ENCODE data around the gene GNAI3. TPM values are rescaled to one million over a fixed set of nuclear protein-coding genes. Genes with fewer than 3 reads are reported as not detected.

Gene GNAI3
- polyA plus RNA-seq, 1 donor (not counting 4 experiments of a cell fraction or from before 2014, with no cell fraction given) = 14.1 TPM

DNA sequence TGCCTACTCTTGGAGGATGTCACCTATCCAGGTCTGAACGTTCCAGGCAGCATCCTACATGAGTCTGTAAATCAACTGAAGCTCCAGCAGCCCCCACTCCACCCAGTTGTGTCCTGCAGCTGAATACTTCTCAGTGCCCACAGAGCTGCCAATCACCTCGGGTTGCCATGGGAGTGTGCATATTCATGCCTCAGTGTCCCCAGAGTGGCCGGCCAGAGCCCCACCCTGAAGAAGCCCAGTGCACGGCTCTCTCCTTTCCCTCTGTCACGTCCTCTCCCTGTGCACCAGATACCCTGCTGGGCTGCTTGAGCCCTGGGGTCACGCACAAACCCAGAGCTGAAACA lies 91.4 kb downstream of the GNAI3 start:
- H3K27me3 ChIP-seq (ENCODE audit: control insufficient read depth, extremely low read depth, insufficient read depth, low read length) = no peaks in the 10 kb centered on the region
- no peaks in the 10 kb centered on the region for H3K36me3 ChIP-seq (ENCODE audit: control insufficient read depth in 2 of 2, extremely low read depth in 1 of 2, insufficient read depth in 2 of 2, low read length in 2 of 2)
- no peaks in the 10 kb centered on the region for H3K4me1 ChIP-seq (ENCODE audit: control insufficient read depth, extremely low read depth, insufficient read depth, low read length)
- no peaks in the 10 kb centered on the region for H4K20me1 ChIP-seq (ENCODE audit: control insufficient read depth, extremely low read depth, insufficient read depth, low read length)
- FAIRE-seq (no peak), DNase-seq (ENCODE audit: low read depth, low spot score) (no peak)
- no peak overlapping the region for H3K4me2 ChIP-seq (ENCODE audit: control insufficient read depth, extremely low read depth, insufficient read depth, low read depth, low read length)
- no peak overlapping the region for H2AFZ ChIP-seq (ENCODE audit: control insufficient read depth, low read length)
- TF ChIP-seq CTCF (optimal IDR thresholded peaks at IDR 0.05 in 1 of 3, IDR thresholded peaks at IDR 0.05 in 1 of 3, conservative IDR thresholded peaks at IDR 0.05 in 1 of 3; ENCODE audit: extremely low read depth in 1 of 3, insufficient read depth in 2 of 3, low read length in 3 of 3) (no peak), EZH2 (IDR thresholded peaks at IDR 0.05; ENCODE audit: low read length) (no peak)
- H3K9me1 ChIP-seq (ENCODE audit: control insufficient read depth, extremely low read depth, insufficient read depth, low read length) = no peaks in the 10 kb centered on the region
- no peaks in the 10 kb centered on the region for H3K9me3 ChIP-seq (ENCODE audit: control insufficient read depth, low read depth, low read length)
- H3K27ac ChIP-seq (ENCODE audit: control insufficient read depth, insufficient read depth, low read length) = no peak overlapping the region
- H3K79me2 ChIP-seq (ENCODE audit: control insufficient read depth, insufficient read depth, low read length) = no peaks in the 10 kb centered on the region
- dilution Hi-C loops (cut with MboI; ENCODE audit: extremely low pct_ligation_motif_present, low sequenced_read_pairs) = no loop called here
- H3K4me3 ChIP-seq (ENCODE audit: control insufficient read depth in 2 of 3, extremely low read depth in 1 of 3, insufficient read depth in 2 of 3, low read depth in 1 of 3, low read length in 3 of 3) = no peak overlapping the region
- no peak overlapping the region for H3K9ac ChIP-seq (ENCODE audit: control insufficient read depth, extremely low read depth, insufficient read depth, low read length)

DNA sequence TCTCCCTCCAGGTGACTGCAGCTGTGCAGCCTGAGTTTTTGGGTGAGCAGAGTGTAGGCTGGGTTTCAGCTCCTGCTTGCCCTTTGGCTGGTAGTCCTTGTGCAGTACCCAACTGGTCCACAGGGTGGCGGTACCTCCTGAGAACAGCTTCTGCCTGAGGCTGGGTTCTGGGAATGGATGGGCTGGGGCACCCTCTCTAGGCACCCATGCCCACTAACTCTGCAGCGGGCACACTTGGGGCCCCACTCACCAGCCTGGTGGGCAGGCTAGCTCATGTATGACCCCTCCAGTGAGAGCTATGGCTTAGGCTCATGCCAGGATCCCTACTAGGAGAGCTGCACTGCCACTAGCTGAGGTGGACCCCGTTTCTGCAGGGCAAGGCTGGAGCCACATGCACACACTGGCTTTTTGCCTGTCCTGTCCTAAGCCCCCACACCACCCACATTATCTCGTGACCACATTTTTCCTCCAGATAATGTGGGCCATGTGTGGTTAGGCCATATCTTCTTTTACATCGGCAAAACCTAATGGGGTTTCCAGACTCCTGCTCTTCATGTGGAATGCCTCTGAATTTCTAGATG lies 92.0 kb downstream of the GNAI3 start:
- Histone ChIP-seq H3K9ac (ENCODE audit: control insufficient read depth, extremely low read depth, insufficient read depth, low read length) (no peak overlapping the region), H3K27me3 (ENCODE audit: control insufficient read depth, extremely low read depth, insufficient read depth, low read length) (no peaks in the 10 kb centered on the region), H4K20me1 (ENCODE audit: control insufficient read depth, extremely low read depth, insufficient read depth, low read length) (no peaks in the 10 kb centered on the region), H3K4me3 (ENCODE audit: control insufficient read depth in 2 of 3, extremely low read depth in 1 of 3, insufficient read depth in 2 of 3, low read depth in 1 of 3, low read length in 3 of 3) (no peak overlapping the region), H3K36me3 (ENCODE audit: control insufficient read depth in 2 of 2, extremely low read depth in 1 of 2, insufficient read depth in 2 of 2, low read length in 2 of 2) (no peaks in the 10 kb centered on the region), H3K9me1 (ENCODE audit: control insufficient read depth, extremely low read depth, insufficient read depth, low read length) (no peaks in the 10 kb centered on the region), H3K4me2 (ENCODE audit: control insufficient read depth, extremely low read depth, insufficient read depth, low read depth, low read length) (no peak overlapping the region), H3K4me1 (ENCODE audit: control insufficient read depth, extremely low read depth, insufficient read depth, low read length) (no peaks in the 10 kb centered on the region), H2AFZ (ENCODE audit: control insufficient read depth, low read length) (no peak overlapping the region), H3K27ac (ENCODE audit: control insufficient read depth, insufficient read depth, low read length) (no peak overlapping the region), H3K9me3 (ENCODE audit: control insufficient read depth, low read depth, low read length) (no peaks in the 10 kb centered on the region), H3K79me2 (ENCODE audit: control insufficient read depth, insufficient read depth, low read length) (no peaks in the 10 kb centered on the region)
- TF ChIP-seq CTCF (optimal IDR thresholded peaks at IDR 0.05 in 1 of 3, IDR thresholded peaks at IDR 0.05 in 1 of 3, conservative IDR thresholded peaks at IDR 0.05 in 1 of 3; ENCODE audit: extremely low read depth in 1 of 3, insufficient read depth in 2 of 3, low read length in 3 of 3) (peak; percentile 95 to 96 (median 95)), EZH2 (IDR thresholded peaks at IDR 0.05; ENCODE audit: low read length) (no peak)
- FAIRE-seq (peak; percentile 75), DNase-seq (ENCODE audit: low read depth, low spot score) (no peak)
- dilution Hi-C loops (cut with MboI; ENCODE audit: extremely low pct_ligation_motif_present, low sequenced_read_pairs) = no loop called here
